ENCODE results near the gene RELN.

DNA sequence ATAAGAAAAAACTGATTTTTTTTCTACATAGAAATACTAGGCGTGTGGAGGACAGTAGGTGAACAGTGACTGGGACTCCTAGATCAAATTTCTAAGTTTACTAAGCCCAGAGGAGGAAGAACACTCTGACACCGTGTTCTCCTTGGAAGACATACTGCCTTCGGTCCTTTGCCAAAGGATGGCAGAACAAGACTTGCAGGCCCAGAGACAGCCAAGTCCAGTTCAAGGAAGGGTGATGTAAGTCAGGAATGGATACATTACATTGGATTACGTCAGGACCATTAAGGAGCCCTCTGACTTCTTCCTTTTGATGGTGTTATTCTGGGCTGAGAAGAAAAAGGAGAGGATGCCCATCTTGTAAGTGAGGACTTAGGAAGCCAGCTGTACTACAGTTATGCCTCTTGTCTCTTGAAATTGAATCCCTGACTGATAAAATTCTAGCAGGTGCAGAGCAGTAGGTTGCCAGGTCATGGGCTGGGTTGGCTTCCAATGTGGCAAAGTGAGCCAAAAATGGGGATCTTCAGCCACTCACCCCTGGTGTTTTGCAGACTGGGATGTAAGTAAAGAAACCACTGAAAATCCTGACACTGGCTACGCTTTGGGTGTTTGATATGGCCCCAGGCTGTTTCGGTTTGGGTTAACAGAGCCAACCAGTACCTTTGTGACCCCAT, 45.1 kb downstream of the RELN start:
- no peak for TF ChIP-seq RARB (CRISPR knock-in tag; IDR thresholded peaks at IDR 0.05)
- TF ChIP-seq, protein P1, sequence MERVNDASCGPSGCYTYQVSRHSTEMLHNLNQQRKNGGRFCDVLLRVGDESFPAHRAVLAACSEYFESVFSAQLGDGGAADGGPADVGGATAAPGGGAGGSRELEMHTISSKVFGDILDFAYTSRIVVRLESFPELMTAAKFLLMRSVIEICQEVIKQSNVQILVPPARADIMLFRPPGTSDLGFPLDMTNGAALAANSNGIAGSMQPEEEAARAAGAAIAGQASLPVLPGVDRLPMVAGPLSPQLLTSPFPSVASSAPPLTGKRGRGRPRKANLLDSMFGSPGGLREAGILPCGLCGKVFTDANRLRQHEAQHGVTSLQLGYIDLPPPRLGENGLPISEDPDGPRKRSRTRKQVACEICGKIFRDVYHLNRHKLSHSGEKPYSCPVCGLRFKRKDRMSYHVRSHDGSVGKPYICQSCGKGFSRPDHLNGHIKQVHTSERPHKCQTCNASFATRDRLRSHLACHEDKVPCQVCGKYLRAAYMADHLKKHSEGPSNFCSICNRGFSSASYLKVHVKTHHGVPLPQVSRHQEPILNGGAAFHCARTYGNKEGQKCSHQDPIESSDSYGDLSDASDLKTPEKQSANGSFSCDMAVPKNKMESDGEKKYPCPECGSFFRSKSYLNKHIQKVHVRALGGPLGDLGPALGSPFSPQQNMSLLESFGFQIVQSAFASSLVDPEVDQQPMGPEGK (CRISPR knock-in tag; IDR thresholded peaks at IDR 0.05; ENCODE audit: borderline replicate concordance): no peak
- TF ChIP-seq PPARA (CRISPR knock-in tag; IDR thresholded peaks at IDR 0.05; ENCODE audit: borderline replicate concordance): no peak
- TF ChIP-seq ZC3H10 (CRISPR knock-in tag; IDR thresholded peaks at IDR 0.05): no peak
- no peak for TF ChIP-seq OSR1 (CRISPR knock-in tag; IDR thresholded peaks at IDR 0.05)
- no peak for TF ChIP-seq ISL1 (CRISPR knock-in tag; IDR thresholded peaks at IDR 0.05)
- TF ChIP-seq BACH2 (CRISPR knock-in tag; IDR thresholded peaks at IDR 0.05; ENCODE audit: borderline replicate concordance): no peak

Data from SK-N-SH treated with all-trans-retinoic acid at 6 μM for 48 hours (cell line).